GM18505 (cell line): ENCODE measurements around the gene FOXP3.

ENCODE experiments used
- ATAC-seq: cut with Tn5 transposase; IDR thresholded peaks from one replicate; pipeline ENCODE4 v1.9.1; 2021; ENCODE audit not compliant: unreplicated experiment
- POLR2A ChIP-seq: IDR thresholded peaks from 4 replicates; pipeline ENCODE4 v1.6.1; 2011; ENCODE audit warnings: borderline replicate concordance; ENCODE audit not compliant: insufficient read depth, insufficient read length; ENCODE audit errors: extremely low read depth

Gene FOXP3

GRCh38 chrX:49287665-49288064 is 23.2 kb upstream of the FOXP3 start:
- no peak for TF ChIP-seq POLR2A

GRCh38 chrX:49286581-49286980 is 22.1 kb upstream of the FOXP3 start:
- no peak for TF ChIP-seq POLR2A
- ATAC-seq = no peak

More at GRCh38 chrX:49287665-49288064, 23.2 kb upstream of the FOXP3 start:
- no peak for ATAC-seq

GRCh38 chrX:49286136-49286535 is 21.6 kb upstream of the FOXP3 start:
- ATAC-seq = no peak
- no peak for TF ChIP-seq POLR2A

GRCh38 chrX:49284212-49284611 is 19.7 kb upstream of the FOXP3 start:
- ATAC-seq = no peak
- no peak for TF ChIP-seq POLR2A

GRCh38 chrX:49282647-49283011 is 18.1 kb upstream of the FOXP3 start:
- no peak for ATAC-seq

GRCh38 chrX:49278081-49278480 is 13.6 kb upstream of the FOXP3 start:
- no peak for TF ChIP-seq POLR2A
- ATAC-seq = no peak

More at GRCh38 chrX:49282647-49283011, 18.1 kb upstream of the FOXP3 start:
- TF ChIP-seq POLR2A = no peak

GRCh38 chrX:49277535-49277830 is 13.0 kb upstream of the FOXP3 start:
- ATAC-seq = no peak
- TF ChIP-seq POLR2A = no peak

- no peak for ATAC-seq
- no peak for TF ChIP-seq POLR2A
Observed at GRCh38 chrX:49276671-49277534, 12.4 kb upstream of the FOXP3 start.

GRCh38 chrX:49276207-49276606 is 11.7 kb upstream of the FOXP3 start:
- TF ChIP-seq POLR2A = no peak
- no peak for ATAC-seq

GRCh38 chrX:49273181-49273727 is 8.7 kb upstream of the FOXP3 start:
- no peak for ATAC-seq
- no peak for TF ChIP-seq POLR2A

GRCh38 chrX:49272421-49272820 is 7.9 kb upstream of the FOXP3 start:
- TF ChIP-seq POLR2A = no peak
- ATAC-seq = no peak

GRCh38 chrX:49271341-49271740 is 6.8 kb upstream of the FOXP3 start:
- ATAC-seq = no peak
- peak; percentile 20 for TF ChIP-seq POLR2A

- no peak for TF ChIP-seq POLR2A
- no peak for ATAC-seq
Observed at GRCh38 chrX:49270249-49270921, 5.9 kb upstream of the FOXP3 start.

- peak; percentile 30 for ATAC-seq
- no peak for TF ChIP-seq POLR2A
Observed at GRCh38 chrX:49269767-49270248, 5.3 kb upstream of the FOXP3 start, which contains the start of gene PPP1R3F. PPP1R3F (plus strand) TSS chrX:49269793; CDS start chrX:49269870, 77 bp downstream.
